Measurements from ENCODE around the gene POLR2A.

The POLR2A gene

DNA sequence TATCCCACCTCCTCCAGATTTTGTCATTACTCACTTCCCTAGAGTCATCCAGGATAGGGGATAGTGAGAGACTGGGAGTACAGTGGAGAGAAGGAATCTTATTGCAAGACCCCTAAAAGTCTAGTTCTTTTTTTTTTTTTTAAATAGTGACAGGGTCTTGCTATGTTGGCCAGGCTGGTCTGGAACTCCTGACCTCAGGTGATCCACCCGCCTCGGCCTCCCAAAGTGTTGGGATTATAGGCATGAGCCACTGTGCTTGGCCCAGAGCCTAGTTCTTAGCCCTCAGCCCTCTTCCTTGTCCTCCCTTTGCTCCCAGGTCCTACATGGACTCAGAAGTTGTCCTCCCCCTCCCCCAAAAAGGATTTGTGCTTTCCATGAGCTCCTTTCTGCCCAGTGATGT is 42.0 kb upstream of the POLR2A start:
- TF ChIP-seq, protein P1, sequence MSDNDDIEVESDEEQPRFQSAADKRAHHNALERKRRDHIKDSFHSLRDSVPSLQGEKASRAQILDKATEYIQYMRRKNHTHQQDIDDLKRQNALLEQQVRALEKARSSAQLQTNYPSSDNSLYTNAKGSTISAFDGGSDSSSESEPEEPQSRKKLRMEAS (IDR thresholded peaks at IDR 0.05), result no peak
- TF ChIP-seq, protein P2, sequence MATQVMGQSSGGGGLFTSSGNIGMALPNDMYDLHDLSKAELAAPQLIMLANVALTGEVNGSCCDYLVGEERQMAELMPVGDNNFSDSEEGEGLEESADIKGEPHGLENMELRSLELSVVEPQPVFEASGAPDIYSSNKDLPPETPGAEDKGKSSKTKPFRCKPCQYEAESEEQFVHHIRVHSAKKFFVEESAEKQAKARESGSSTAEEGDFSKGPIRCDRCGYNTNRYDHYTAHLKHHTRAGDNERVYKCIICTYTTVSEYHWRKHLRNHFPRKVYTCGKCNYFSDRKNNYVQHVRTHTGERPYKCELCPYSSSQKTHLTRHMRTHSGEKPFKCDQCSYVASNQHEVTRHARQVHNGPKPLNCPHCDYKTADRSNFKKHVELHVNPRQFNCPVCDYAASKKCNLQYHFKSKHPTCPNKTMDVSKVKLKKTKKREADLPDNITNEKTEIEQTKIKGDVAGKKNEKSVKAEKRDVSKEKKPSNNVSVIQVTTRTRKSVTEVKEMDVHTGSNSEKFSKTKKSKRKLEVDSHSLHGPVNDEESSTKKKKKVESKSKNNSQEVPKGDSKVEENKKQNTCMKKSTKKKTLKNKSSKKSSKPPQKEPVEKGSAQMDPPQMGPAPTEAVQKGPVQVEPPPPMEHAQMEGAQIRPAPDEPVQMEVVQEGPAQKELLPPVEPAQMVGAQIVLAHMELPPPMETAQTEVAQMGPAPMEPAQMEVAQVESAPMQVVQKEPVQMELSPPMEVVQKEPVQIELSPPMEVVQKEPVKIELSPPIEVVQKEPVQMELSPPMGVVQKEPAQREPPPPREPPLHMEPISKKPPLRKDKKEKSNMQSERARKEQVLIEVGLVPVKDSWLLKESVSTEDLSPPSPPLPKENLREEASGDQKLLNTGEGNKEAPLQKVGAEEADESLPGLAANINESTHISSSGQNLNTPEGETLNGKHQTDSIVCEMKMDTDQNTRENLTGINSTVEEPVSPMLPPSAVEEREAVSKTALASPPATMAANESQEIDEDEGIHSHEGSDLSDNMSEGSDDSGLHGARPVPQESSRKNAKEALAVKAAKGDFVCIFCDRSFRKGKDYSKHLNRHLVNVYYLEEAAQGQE (IDR thresholded peaks at IDR 0.05; ENCODE audit: low read depth), result no peak
- TF ChIP-seq NFIC (IDR thresholded peaks at IDR 0.05), result no peak
- TF ChIP-seq EP300 (IDR thresholded peaks at IDR 0.05; ENCODE audit: borderline replicate concordance), result no peak
- no peak for TF ChIP-seq TAF1 (IDR thresholded peaks at IDR 0.05; ENCODE audit: low read depth)
- no peak for TF ChIP-seq EGR1 (IDR thresholded peaks at IDR 0.05)
- no peak for TF ChIP-seq RAD21 (IDR thresholded peaks at IDR 0.05; ENCODE audit: low read depth)
- TF ChIP-seq ZBTB7A (IDR thresholded peaks at IDR 0.05; ENCODE audit: low read depth), result no peak
- TF ChIP-seq YY1 (IDR thresholded peaks at IDR 0.05; ENCODE audit: low read depth), result no peak
- TF ChIP-seq TEAD4 (IDR thresholded peaks at IDR 0.05), result no peak
- no peak for TF ChIP-seq CEBPB (IDR thresholded peaks at IDR 0.05)
- no peak for TF ChIP-seq TCF12 (IDR thresholded peaks at IDR 0.05; ENCODE audit: low read depth)
- TF ChIP-seq CREB1 (IDR thresholded peaks at IDR 0.05; ENCODE audit: low read depth), result no peak
- TF ChIP-seq, protein P3, sequence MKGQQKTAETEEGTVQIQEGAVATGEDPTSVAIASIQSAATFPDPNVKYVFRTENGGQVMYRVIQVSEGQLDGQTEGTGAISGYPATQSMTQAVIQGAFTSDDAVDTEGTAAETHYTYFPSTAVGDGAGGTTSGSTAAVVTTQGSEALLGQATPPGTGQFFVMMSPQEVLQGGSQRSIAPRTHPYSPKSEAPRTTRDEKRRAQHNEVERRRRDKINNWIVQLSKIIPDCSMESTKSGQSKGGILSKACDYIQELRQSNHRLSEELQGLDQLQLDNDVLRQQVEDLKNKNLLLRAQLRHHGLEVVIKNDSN (IDR thresholded peaks at IDR 0.05), result no peak
- TF ChIP-seq FOXM1 (IDR thresholded peaks at IDR 0.05; ENCODE audit: borderline replicate concordance, low read depth), result no peak

DNA sequence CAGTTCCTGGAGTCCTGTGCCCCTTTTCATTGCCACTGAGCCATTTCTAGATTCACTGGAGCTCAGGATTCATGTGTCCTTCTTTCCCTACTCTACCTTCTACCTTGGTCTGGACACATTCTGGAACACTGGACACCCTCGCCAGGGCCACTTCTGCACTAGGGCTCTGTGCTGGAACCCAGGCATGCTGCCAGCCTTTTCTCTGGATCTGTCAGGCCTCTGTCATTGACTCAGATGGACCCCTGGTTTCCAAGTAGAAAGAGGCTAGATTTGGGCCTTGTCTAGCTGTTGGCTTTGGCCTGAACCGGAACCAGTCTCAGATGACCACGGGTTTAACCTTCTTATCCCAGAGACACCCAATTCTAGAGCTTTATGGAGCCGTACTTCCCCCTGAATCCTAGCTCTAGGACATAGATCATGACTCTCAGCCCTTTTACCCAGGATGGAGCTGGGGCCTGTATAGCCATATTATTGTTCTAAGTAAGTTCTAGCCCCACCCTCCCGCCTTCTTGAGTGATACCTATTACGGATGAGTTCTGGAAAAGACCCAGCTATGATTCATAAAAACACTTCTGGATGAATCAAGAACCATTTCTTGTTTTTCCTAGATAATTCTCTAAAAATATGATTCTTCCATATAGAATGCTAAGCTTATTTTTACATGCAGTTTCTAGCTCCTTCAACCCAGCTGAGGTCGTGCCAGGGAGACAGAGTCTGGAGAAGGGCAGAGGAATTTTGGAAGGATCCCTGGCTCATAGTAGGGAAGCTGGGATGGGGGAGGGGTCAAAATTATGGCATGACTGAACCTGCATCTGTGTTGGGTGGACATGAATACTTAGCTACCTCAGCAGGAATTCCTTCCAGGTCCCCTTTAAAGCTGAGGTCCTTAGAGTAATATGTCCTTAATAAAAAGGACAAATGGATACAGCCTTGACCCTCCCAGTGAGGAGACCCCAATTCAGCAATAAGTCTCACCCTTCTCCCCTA is 40.4 kb upstream of the POLR2A start:
- TF ChIP-seq EP300 (IDR thresholded peaks at IDR 0.05; ENCODE audit: borderline replicate concordance) (no peak), TCF12 (IDR thresholded peaks at IDR 0.05; ENCODE audit: low read depth) (no peak), TAF1 (IDR thresholded peaks at IDR 0.05; ENCODE audit: low read depth) (no peak), CREB1 (IDR thresholded peaks at IDR 0.05; ENCODE audit: low read depth) (no peak)
- TF ChIP-seq, protein P3 (IDR thresholded peaks at IDR 0.05), result no peak
- TF ChIP-seq, protein P2 (IDR thresholded peaks at IDR 0.05; ENCODE audit: low read depth), result no peak

DNA sequence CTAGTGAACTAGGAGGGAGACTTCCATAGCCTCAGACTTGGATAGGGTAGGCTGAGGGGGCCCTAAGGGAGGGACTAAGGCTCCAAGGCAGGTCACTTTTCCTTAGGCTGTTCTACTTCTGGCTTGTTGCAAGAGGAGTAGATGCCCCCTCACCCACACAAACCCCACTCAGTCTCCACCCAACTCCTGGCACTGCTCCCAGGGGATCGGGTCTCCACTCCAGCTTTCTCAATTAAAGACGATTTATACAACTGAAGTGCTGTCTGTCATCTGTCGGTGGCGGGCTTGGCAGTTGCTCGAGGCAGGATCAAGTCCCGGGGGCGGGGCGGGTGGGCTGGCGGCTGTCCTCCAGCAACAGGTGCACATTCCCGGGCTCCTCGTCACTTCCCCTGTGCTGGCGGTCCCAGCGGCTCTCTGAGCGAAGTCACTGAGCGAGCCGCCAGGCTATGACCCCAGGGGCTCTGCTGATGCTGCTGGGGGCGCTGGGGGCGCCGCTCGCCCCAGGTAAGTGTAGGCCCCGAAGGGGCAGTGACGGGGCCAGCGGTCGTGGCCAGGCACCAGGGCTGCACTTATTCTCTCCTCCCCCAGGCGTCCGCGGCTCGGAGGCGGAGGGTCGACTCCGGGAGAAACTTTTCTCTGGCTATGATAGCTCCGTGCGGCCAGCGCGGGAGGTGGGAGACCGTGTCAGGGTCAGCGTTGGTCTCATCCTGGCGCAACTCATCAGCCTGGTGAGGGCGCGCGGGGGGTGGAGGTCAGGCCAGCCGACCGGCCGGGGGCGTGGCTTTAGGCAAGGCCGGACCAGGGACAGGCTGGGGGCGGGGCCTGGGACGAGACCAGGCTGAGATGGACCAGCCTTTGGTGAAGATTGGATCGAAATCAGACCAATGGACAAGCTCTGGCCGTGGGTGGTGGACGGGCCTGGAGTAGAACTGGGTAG is 39.2 kb upstream of the POLR2A start, which contains the start of gene CHRNB1:
Gene CHRNB1, plus strand, starts transcription at position 380 of the 937 bp plus-strand sequence. Its CDS starts 67 bp downstream, at position 447.
- TF ChIP-seq EGR1 (IDR thresholded peaks at IDR 0.05), result no peak
- no peak for TF ChIP-seq TAF1 (IDR thresholded peaks at IDR 0.05; ENCODE audit: low read depth)
- no peak for TF ChIP-seq TEAD4 (IDR thresholded peaks at IDR 0.05)

DNA sequence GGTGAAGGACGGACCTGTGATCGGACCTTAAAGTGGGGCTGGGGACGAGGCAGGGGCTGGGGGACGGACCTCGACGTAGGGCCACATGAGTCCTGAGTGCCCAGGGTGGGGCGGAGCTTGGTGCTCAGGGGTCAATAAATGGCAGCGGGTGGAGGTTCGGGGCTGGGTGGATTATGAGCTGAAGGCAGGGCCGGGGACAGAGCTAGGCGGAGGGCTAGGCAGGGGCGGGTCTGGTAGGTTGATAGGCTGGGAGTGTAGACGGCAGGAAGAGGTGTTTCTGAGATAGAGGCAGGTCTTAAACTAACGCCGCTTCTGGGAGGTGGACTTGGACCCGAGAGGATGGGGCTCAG is 38.6 kb upstream of the POLR2A start:
- TF ChIP-seq CEBPB (IDR thresholded peaks at IDR 0.05), result no peak
- no peak for TF ChIP-seq TEAD4 (IDR thresholded peaks at IDR 0.05)
- no peak for TF ChIP-seq ZBTB7A (IDR thresholded peaks at IDR 0.05; ENCODE audit: low read depth)
- no peak for TF ChIP-seq TAF1 (IDR thresholded peaks at IDR 0.05; ENCODE audit: low read depth)
- TF ChIP-seq, protein P3 (IDR thresholded peaks at IDR 0.05), result no peak
- TF ChIP-seq, protein P2 (IDR thresholded peaks at IDR 0.05; ENCODE audit: low read depth), result no peak
- TF ChIP-seq, protein P1 (IDR thresholded peaks at IDR 0.05), result no peak
- no peak for TF ChIP-seq EP300 (IDR thresholded peaks at IDR 0.05; ENCODE audit: borderline replicate concordance)
- TF ChIP-seq CREB1 (IDR thresholded peaks at IDR 0.05; ENCODE audit: low read depth), result no peak
- TF ChIP-seq EGR1 (IDR thresholded peaks at IDR 0.05), result no peak
- no peak for TF ChIP-seq RAD21 (IDR thresholded peaks at IDR 0.05; ENCODE audit: low read depth)
- no peak for TF ChIP-seq NFIC (IDR thresholded peaks at IDR 0.05)
- no peak for TF ChIP-seq YY1 (IDR thresholded peaks at IDR 0.05; ENCODE audit: low read depth)
